Testis (tissue), 2 donors: ENCODE measurements around the gene OTUD6A.

ENCODE experiments used
- CTCF ChIP-seq, 3 experiments: fragments of 450-650 bp in 2 of 3; fragments of 200-600 bp in 1 of 3; sonication (generic) in 1 of 3; IDR thresholded peaks; one replicate each; pipeline ENCODE4 v1.5.1; 2016 to 2019; ENCODE audit warnings: antibody characterized with exemption in 3 of 3, mild to moderate bottlenecking in 2 of 3, moderate library complexity in 1 of 3
- POLR2A ChIP-seq: fragments of 450-650 bp; IDR thresholded peaks from one replicate; pipeline ENCODE4 v1.6.1; 2017; ENCODE audit warnings: antibody characterized with exemption, mild to moderate bottlenecking, moderate library complexity

GRCh38 chrX:70013466-70014381 is 48.5 kb upstream of the OTUD6A start:
- TF ChIP-seq CTCF (IDR thresholded peaks at IDR 0.05) (no peak), POLR2A (no peak)
